ENCODE results near the gene NOX4.
"Not testable (repeated sequence)": the region's sequence is repeated elsewhere in the genome, so short reads cannot be mapped to it uniquely, and the experiment has no call there.

NOX4 gene

GRCh38 chr11:89379976-89380771 lies 111.0 kb downstream of the NOX4 start:
- DNase-seq (ENCODE audit: low spot score): not testable (repeated sequence)

GRCh38 chr11:89378986-89379385 lies 112.2 kb downstream of the NOX4 start:
- DNase-seq (ENCODE audit: low spot score): not testable (repeated sequence)

- not testable (repeated sequence) for DNase-seq (ENCODE audit: low spot score)
Measured at GRCh38 chr11:89369356-89369755, 121.8 kb downstream of the NOX4 start.

DNA sequence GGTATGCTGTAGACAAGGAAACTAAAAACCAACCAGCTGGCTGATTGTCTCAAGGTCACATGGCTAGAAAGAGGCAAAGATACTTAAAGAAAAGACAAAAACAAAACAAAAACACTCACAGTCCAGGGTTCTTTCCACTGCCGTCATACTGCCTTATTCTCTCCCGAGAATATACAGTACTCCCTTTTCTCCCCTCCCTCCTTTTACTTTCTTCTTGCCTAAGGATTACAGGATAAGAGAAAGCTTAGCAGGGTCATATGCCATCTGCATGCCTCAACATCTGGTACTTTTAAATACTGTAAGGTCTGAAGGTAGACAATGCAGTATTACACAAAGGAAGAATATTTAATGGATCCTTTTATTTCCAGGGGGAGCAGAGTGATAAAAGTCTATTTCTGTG lies 126.3 kb downstream of the NOX4 start:
- DNase-seq (ENCODE audit: low spot score): not testable (repeated sequence)

GRCh38 chr11:89361734-89362133 lies 129.4 kb downstream of the NOX4 start:
- no peak for DNase-seq (ENCODE audit: low spot score)

DNA sequence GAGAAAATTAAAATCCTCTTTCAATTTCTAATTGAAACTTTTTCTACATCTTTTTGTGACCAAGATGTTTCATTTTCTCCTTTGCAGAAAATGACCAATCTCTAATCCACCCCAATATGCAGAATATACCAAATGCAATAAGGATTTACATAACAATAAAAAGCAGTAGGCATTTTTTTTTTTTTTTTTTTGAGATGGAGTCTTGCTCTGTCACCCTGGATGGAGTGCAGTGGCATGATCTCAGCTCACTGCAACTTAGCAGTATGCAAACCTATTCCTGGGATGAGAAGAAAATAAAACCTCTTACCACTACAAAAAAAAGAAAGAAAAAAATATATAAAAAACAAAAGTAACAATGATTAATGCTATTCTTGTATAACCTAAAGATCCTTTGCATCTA lies 132.0 kb downstream of the NOX4 start:
- DNase-seq (ENCODE audit: low spot score): not testable (repeated sequence)

- DNase-seq (ENCODE audit: low spot score): no peak
Measured at GRCh38 chr11:89358761-89359160, 132.4 kb downstream of the NOX4 start.

DNA sequence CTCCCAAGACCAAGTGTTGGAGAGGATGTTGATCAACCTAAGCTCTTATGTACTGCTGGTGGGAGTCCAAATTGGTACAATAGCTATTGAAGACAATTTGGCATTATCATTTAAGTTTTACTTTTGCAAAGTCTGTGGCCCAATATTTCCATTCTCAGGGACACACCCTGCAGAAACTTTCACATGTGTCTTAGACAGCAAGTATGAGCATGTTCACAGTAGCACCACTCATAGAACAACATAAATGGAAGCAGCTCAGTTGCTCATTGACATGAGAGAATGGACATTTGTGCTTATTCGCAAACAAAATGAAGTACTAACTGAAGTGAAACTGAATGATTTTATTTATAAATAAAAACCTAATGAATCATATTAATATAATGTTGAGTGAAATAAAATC lies 135.5 kb downstream of the NOX4 start:
- no peak for DNase-seq (ENCODE audit: low spot score)

DNA sequence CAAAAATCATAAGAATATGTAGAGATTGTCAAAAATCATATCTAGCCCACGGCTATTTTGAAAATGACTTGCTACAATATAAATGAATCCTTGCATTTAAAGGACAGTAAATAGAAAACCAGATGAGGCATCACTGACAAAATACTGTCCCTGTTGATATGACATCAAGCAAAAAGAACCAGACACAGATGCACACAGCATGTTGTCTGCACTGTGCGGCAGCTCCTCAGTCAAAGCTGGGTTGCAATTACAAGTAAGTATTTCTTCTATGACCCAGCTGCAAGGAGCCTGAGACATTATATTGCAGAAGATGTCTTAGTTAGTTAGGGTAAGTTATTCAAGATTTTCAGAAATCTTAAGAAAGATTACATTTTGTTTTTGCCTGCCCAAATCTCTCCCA lies 136.7 kb downstream of the NOX4 start:
- DNase-seq (ENCODE audit: low spot score): not testable (repeated sequence)

DNA sequence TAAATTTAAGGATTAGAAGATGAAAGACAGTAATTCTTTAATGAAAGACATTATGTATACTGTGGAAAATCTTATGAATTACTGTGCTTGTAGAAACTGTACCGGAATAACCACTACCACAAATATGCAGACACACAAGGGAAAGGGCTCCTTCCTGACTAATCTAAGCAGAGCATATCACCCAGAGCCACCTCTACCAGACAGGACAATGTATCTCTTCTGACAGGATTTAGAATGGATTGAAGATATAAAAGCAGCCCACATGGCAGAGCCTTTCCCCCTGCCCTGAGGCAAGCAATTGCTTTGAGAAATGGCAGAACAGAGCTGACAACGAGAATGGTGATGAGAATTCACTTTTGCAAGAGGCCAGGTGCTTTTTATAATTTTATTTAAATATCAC lies 144.1 kb downstream of the NOX4 start:
- no peak for DNase-seq (ENCODE audit: low spot score)

GRCh38 chr11:89346601-89347000 lies 144.6 kb downstream of the NOX4 start:
- no peak for DNase-seq (ENCODE audit: low spot score)

DNA sequence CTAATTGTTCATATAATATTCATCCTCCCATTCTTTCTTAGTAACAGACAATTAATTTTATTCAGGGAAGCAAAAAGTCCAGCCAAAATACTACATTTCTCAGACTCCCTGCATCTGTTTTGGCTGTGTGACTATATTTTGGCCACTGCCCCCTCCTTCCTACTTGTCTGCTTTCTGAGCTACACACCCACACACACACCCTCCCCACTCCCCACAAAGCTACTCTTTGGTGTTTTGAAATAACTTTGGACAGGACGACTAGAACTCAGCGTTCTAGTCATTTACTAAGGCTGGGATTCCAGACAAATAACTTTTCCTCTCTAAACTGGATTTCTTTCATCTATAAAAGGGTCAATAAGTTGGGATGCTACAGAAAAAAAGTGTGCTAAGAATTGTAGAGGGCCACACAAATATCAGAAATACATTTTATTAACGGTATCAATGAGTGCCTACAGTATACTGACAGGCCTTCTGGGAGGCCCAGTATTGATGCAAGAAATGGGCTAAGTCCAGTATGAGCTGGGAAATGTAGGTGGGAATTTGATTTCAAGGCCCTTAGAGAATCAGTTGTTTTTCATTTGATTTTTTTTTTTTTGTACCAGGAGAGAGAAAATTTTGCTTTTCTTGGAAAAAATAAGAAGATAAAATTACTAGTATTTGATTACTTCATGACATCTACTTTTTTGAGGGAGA lies 148.1 kb downstream of the NOX4 start:
- not testable (repeated sequence) for DNase-seq (ENCODE audit: low spot score)

DNA sequence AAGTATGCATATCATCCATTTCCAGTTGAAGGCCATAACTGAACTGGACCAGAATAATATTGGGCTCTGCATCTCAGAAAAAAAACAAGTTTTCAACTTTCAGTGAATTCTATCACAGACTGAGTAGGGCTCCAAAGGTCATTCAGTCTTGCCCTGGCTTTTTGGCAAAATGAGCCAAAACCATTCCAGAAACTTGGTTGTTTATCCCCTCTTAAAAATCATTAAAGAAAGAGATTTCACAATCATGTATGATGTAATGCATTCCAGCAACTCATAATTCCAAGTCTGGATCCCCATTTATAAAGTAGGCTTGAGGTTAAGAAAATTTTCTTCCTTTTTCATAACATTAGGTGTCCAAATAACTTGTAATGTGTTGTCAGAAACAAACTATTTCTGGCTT lies 150.7 kb downstream of the NOX4 start:
- not testable (repeated sequence) for DNase-seq (ENCODE audit: low spot score)

GRCh38 chr11:89338073-89338472 lies 153.1 kb downstream of the NOX4 start:
- not testable (repeated sequence) for DNase-seq (ENCODE audit: low spot score)

GRCh38 chr11:89337100-89337650 lies 154.0 kb downstream of the NOX4 start:
- not testable (repeated sequence) for DNase-seq (ENCODE audit: low spot score)

GRCh38 chr11:89333704-89334103 lies 157.5 kb downstream of the NOX4 start:
- DNase-seq (ENCODE audit: low spot score): not testable (repeated sequence)

GRCh38 chr11:89331940-89332339 lies 159.2 kb downstream of the NOX4 start:
- not testable (repeated sequence) for DNase-seq (ENCODE audit: low spot score)

- no peak for DNase-seq (ENCODE audit: low spot score)
Measured at GRCh38 chr11:89327885-89328284, 163.3 kb downstream of the NOX4 start.

DNA sequence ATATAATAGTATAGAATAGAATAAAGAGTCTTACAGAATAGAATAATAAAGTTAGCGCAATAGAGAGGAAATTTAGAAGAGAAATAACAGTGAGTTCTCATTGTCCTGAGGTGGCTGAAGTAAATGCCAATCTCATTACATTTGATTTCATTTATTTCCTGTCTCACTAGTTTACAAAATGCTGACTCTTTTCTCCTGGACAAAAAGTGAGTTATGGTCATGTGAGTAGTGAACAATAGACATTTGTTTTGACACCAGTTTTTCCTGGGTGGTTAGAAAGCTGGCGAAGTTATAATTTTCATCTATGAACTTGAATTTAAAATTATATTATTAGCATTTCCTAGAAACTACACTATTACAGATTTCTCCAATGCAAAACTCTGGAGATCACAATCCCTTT lies 169.8 kb downstream of the NOX4 start:
- DNase-seq (ENCODE audit: low spot score): no peak

DNA sequence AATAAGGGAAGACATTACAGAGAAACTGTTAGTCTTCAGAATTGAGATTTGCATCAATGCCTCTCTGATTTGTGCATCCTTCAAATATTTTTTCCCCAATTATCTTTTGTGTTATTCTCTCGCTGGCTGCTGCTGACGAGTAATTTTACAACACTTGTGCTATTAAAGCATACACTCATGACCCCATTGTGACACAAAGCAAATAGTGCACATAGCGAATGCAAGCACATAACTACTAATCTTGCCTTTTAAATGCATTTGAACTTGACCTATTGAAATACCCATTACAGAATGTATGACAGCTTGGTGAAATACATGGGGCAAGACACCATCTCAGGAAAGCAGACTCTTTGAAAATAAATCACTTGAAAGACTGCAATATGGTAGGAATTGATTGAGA lies 180.6 kb downstream of the NOX4 start:
- DNase-seq (ENCODE audit: low spot score): not testable (repeated sequence)

DNA sequence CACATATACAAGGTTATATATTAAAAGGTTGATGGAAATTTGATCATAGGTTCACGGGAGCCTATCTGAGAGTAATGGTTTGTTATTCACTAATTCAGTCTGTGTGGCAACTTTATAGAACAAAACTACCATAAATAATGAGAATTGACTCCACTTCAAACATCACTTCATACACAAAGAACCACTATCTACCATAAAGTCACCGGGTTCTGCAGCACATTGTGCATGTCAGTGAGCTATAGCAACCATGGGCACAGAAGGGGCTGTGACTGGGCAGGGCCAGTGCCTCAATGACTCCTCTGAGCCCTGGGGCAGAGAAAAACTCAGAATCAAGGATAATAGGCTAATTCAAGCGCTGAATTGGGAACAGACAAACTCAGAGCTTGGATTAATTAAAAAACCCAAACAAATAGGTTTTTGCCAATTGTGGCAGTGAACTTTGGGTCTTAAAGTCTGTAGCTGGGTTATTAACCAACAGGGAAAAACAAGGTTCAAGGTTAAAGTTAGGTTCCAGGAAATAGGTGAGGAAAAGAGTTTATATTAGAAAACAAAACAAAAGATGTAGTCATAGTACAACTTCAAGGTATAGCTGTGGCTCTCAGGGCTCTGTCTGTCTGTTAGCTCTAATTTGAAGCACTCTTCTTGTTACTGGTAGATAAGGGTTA lies 181.7 kb downstream of the NOX4 start:
- DNase-seq (ENCODE audit: low spot score): not testable (repeated sequence)

- not testable (repeated sequence) for DNase-seq (ENCODE audit: low spot score)
Measured at GRCh38 chr11:89308272-89308671, 182.9 kb downstream of the NOX4 start.

Data from CD4-positive, alpha-beta T cell treated with Interleukin-15 for 4 hours (primary cell).